Keratinocyte (primary cell): ENCODE measurements around the gene PRR36. TPM values are rescaled to one million over a fixed set of nuclear protein-coding genes. Genes with fewer than 3 reads are reported as not detected.

Experiments
- DNase-seq: peaks from one replicate; pipeline ENCODE4 v3.0.0-alpha.2; 2011; ENCODE audit warnings: low read depth, missing footprints, low spot score
- FAIRE-seq: peaks from 2 replicates; lab custom pipeline; 2011; peaks lifted over from hg19 to GRCh38; lab: Jason Lieb, UNC
- H2AFZ ChIP-seq: 2 replicates; pipeline ENCODE4 v1.6.0; 2012; ENCODE audit warnings: low read length, control low read depth, inconsistent platforms; ENCODE audit not compliant: control insufficient read depth
- H3K27ac ChIP-seq: 2 replicates; pipeline ENCODE4 v1.5.1; 2011; ENCODE audit warnings: low read length; ENCODE audit not compliant: control insufficient read depth, insufficient read depth
- H3K27me3 ChIP-seq: 3 replicates; pipeline ENCODE4 v1.6.0; 2011; ENCODE audit warnings: low read length; ENCODE audit not compliant: control insufficient read depth, insufficient read depth; ENCODE audit errors: extremely low read depth
- H3K36me3 ChIP-seq, 2 experiments: 2 replicates in 1 of 2; 3 replicates in 1 of 2; pipeline ENCODE4 v1.5.1; 2011; ENCODE audit warnings: low read length in 2 of 2, mild to moderate bottlenecking in 1 of 2; ENCODE audit not compliant: control insufficient read depth in 2 of 2, insufficient read depth in 2 of 2; ENCODE audit errors: extremely low read depth in 1 of 2
- H3K4me1 ChIP-seq: 3 replicates; pipeline ENCODE4 v1.5.1; 2011; ENCODE audit warnings: low read length; ENCODE audit not compliant: control insufficient read depth, insufficient read depth; ENCODE audit errors: extremely low read depth
- H3K4me2 ChIP-seq: 3 replicates; pipeline ENCODE4 v1.6.0; 2011; ENCODE audit warnings: low read depth, low read length; ENCODE audit not compliant: control insufficient read depth, insufficient read depth; ENCODE audit errors: extremely low read depth
- H3K4me3 ChIP-seq, 3 experiments: fragments of 200-600 bp in 1 of 3; sonication (generic) in 1 of 3; 2 replicates in 2 of 3; 3 replicates in 1 of 3; pipeline ENCODE4 v1.5.1; 2011 to 2016; ENCODE audit warnings: low read length in 3 of 3, mild to moderate bottlenecking in 3 of 3, control low read depth in 2 of 3, inconsistent platforms in 1 of 3, low read depth in 1 of 3, mixed read lengths in 1 of 3, mixed run types in 1 of 3, moderate library complexity in 1 of 3; ENCODE audit not compliant: control insufficient read depth in 2 of 3, insufficient read depth in 2 of 3; ENCODE audit errors: extremely low read depth in 1 of 3
- H3K79me2 ChIP-seq: 2 replicates; pipeline ENCODE4 v1.6.0; 2012; ENCODE audit warnings: low read length; ENCODE audit not compliant: control insufficient read depth, insufficient read depth
- H3K9ac ChIP-seq: 3 replicates; pipeline ENCODE4 v1.6.0; 2011; ENCODE audit warnings: low read length; ENCODE audit not compliant: control insufficient read depth, insufficient read depth; ENCODE audit errors: extremely low read depth
- H3K9me1 ChIP-seq: 3 replicates; pipeline ENCODE4 v1.6.0; 2011; ENCODE audit warnings: low read length; ENCODE audit not compliant: control insufficient read depth, insufficient read depth; ENCODE audit errors: extremely low read depth
- H3K9me3 ChIP-seq: 2 replicates; pipeline ENCODE4 v1.5.1; 2012; ENCODE audit warnings: low read depth, low read length; ENCODE audit not compliant: control insufficient read depth
- H4K20me1 ChIP-seq: 3 replicates; pipeline ENCODE4 v1.6.0; 2011; ENCODE audit warnings: low read length; ENCODE audit not compliant: control insufficient read depth, insufficient read depth; ENCODE audit errors: extremely low read depth
- CTCF ChIP-seq, 3 experiments: IDR thresholded peaks in 1 of 3; conservative IDR thresholded peaks in 1 of 3; optimal IDR thresholded peaks in 1 of 3; 2 replicates in 2 of 3; 3 replicates in 1 of 3; pipeline versions ENCODE3 to v1.5.1; 2011; ENCODE audit warnings: low read length in 3 of 3, mild to moderate bottlenecking in 3 of 3, moderate library complexity in 2 of 3, control low read depth in 1 of 3, inconsistent platforms in 1 of 3; ENCODE audit not compliant: insufficient read depth in 2 of 3; ENCODE audit errors: extremely low read depth in 1 of 3
- EZH2 ChIP-seq: IDR thresholded peaks from one replicate; pipeline ENCODE4 v1.6.1; 2012; ENCODE audit warnings: inconsistent platforms, mild to moderate bottlenecking, low read length, moderate library complexity
- dilution Hi-C: fragments of 300-500 bp; cut with MboI; formaldehyde crosslinking; loops from one replicate; pipeline ENCODE4 v1.7.0; 2020; ENCODE audit warnings: low sequenced_read_pairs; ENCODE audit not compliant: extremely low pct_ligation_motif_present
- polyA plus RNA-seq, 5 experiments: library from polyadenylated mRNA; depleted of rRNA in 3 of 5; stranded (reverse) in 3 of 5; stranded (forward) in 1 of 5; unstranded in 1 of 5; fragments of >200 nt; gene quantifications; 1 replicate in 1 of 5; 2 replicates in 3 of 5; 3 replicates in 1 of 5; pipeline versions ENCODE4 v1.2.1 to v1.2.3, GENCODE V29; 2011 to 2012; ENCODE audit warnings: missing spikeins in 2 of 5, low read depth in 1 of 5, low replicate concordance in 1 of 5

The PRR36 gene
- polyA plus RNA-seq, 1 donor (not counting 4 experiments of a cell fraction or from before 2014, with no cell fraction given) = not detected

- Histone ChIP-seq H3K79me2 (peaks cover 6% of the 10 kb centered on the region), H3K27me3 (no peaks in the 10 kb centered on the region), H3K4me1 (peaks cover 2% of the 10 kb centered on the region), H3K4me3 (no peak overlapping the region), H4K20me1 (no peaks in the 10 kb centered on the region), H3K9me3 (no peaks in the 10 kb centered on the region), H3K4me2 (no peak overlapping the region), H3K9me1 (no peaks in the 10 kb centered on the region), H3K27ac (no peak overlapping the region), H2AFZ (no peak overlapping the region), H3K9ac (no peak overlapping the region), H3K36me3 (no peaks in the 10 kb centered on the region)
- no peak for FAIRE-seq
- no peak for DNase-seq
- TF ChIP-seq CTCF (optimal IDR thresholded peaks at IDR 0.05 in 1 of 3, IDR thresholded peaks at IDR 0.05 in 1 of 3, conservative IDR thresholded peaks at IDR 0.05 in 1 of 3; ENCODE audit: extremely low read depth in 1 of 3, insufficient read depth in 2 of 3, low read length in 3 of 3) (no peak), EZH2 (no peak)
- dilution Hi-C loops = no loop called here
Measured at GRCh38 chr19:7843521-7843920, 30.7 kb downstream of the PRR36 start.

GRCh38 chr19:7842661-7843294, 31.4 kb downstream of the PRR36 start:
- TF ChIP-seq EZH2 (no peak), CTCF (optimal IDR thresholded peaks at IDR 0.05 in 1 of 3, IDR thresholded peaks at IDR 0.05 in 1 of 3, conservative IDR thresholded peaks at IDR 0.05 in 1 of 3; ENCODE audit: extremely low read depth in 1 of 3, insufficient read depth in 2 of 3, low read length in 3 of 3) (no peak)
- FAIRE-seq (no peak), DNase-seq (no peak)
- Histone ChIP-seq H3K9me3 (no peaks in the 10 kb centered on the region), H3K79me2 (peaks cover 6% of the 10 kb centered on the region), H3K4me3 (no peak overlapping the region), H3K36me3 (no peaks in the 10 kb centered on the region), H3K27ac (no peak overlapping the region), H3K4me1 (peaks cover 7% of the 10 kb centered on the region), H3K27me3 (no peaks in the 10 kb centered on the region), H3K9ac (no peak overlapping the region), H3K9me1 (no peaks in the 10 kb centered on the region), H4K20me1 (no peaks in the 10 kb centered on the region), H3K4me2 (no peak overlapping the region), H2AFZ (no peak overlapping the region)
- dilution Hi-C loops = no loop called here
